Esophagus muscularis mucosa (tissue), 4 donors: ENCODE measurements around the gene CCNL1. TPM values are rescaled to one million over a fixed set of nuclear protein-coding genes. Genes with fewer than 3 reads are reported as not detected.

ENCODE experiments used
- DNase-seq: peaks from one replicate; pipeline ENCODE4 v3.0.0-alpha.2; 2017; ENCODE audit errors: extremely low spot score
- H3K27ac ChIP-seq, 4 donors: fragments of 200-600 bp; sonication (generic); replicated peaks in 1 of 4; 1 replicate in 3 of 4; 2 replicates in 1 of 4; pipeline ENCODE4 v1.5.1; 2016 to 2019; ENCODE audit warnings: mild to moderate bottlenecking in 1 of 4
- H3K27me3 ChIP-seq, 4 donors: fragments of 200-600 bp; sonication (generic); one replicate each; pipeline versions ENCODE4 v1.5.1 to v1.6.0; 2016 to 2019
- H3K36me3 ChIP-seq, 4 donors: fragments of 200-600 bp; sonication (generic); one replicate each; pipeline ENCODE4 v1.5.1; 2016 to 2019
- H3K4me1 ChIP-seq, 4 donors: fragments of 200-600 bp; sonication (generic); one replicate each; pipeline ENCODE4 v1.5.1; 2016 to 2019
- H3K4me3 ChIP-seq, 4 donors: fragments of 200-600 bp; sonication (generic); 1 replicate in 2 of 4; 2 replicates in 2 of 4; pipeline ENCODE4 v1.5.1; 2016 to 2019; ENCODE audit warnings: mild to moderate bottlenecking in 4 of 4, moderate library complexity in 1 of 4
- H3K9me3 ChIP-seq, 4 donors: fragments of 200-600 bp; sonication (generic); 1 replicate in 3 of 4; 2 replicates in 1 of 4; pipeline ENCODE4 v1.5.1; 2016 to 2019
- CTCF ChIP-seq, 3 experiments: fragments of 200-600 bp in 2 of 3; fragments of 450-650 bp in 1 of 3; sonication (generic) in 2 of 3; IDR thresholded peaks; one replicate each; pipeline ENCODE4 v1.5.1; 2017 to 2019; ENCODE audit warnings: antibody characterized with exemption in 3 of 3, mild to moderate bottlenecking in 2 of 3, moderate library complexity in 1 of 3
- EP300 ChIP-seq: sonication (generic); formaldehyde crosslinking; IDR thresholded peaks from one replicate; pipeline ENCODE4 v1.6.1; 2017; ENCODE audit warnings: antibody characterized with exemption
- POLR2A ChIP-seq: fragments of 450-650 bp; IDR thresholded peaks from one replicate; pipeline ENCODE4 v1.6.1; 2017; ENCODE audit warnings: antibody characterized with exemption, moderate library complexity, mild to moderate bottlenecking, low read depth
- POLR2AphosphoS5 ChIP-seq, 2 donors: sonication (generic); formaldehyde crosslinking; IDR thresholded peaks; one replicate each; pipeline ENCODE4 v1.6.1; 2017; ENCODE audit warnings: antibody characterized with exemption in 2 of 2
- WGBS: methylation state at CpG from one replicate; pipeline ENCODE4 v1.1.5; 2018; 5-methylcytosine and 5-hydroxymethylcytosine counted together
- intact Hi-C: fragments of 100-400 bp; cut with DNase I; formaldehyde crosslinking; loops from one replicate; pipeline ENCODE4 v1.15.1; 2023
- total RNA-seq, 4 donors: library from RNA; depleted of rRNA; stranded (reverse); fragments of >200 nt; gene quantifications; one replicate each; pipeline versions ENCODE4 v1.1.0 to v1.2.1, GENCODE V29; 2016

CCNL1 gene
- total RNA-seq, 4 donors from 2014 or later, result 45.3 to 180 (median 77.3) TPM

GRCh38 chr3:157149136-157149696 is 10.7 kb downstream of the CCNL1 start:
- Histone ChIP-seq H3K4me3 (no peak overlapping the region), H3K36me3 (peaks cover 70 to 100% (median 86%) of the 10 kb centered on the region in 4 donors), H3K9me3 (no peaks in the 10 kb centered on the region), H3K27ac (no peak overlapping the region), H3K27me3 (no peaks in the 10 kb centered on the region), H3K4me1 (peaks cover 9 to 16% (median 14%) of the 10 kb centered on the region in 4 donors)
- intact Hi-C loops, result no loop called here
- no peak for DNase-seq
- TF ChIP-seq EP300 (no peak), POLR2AphosphoS5 (IDR thresholded peaks at IDR 0.05) (no peak), POLR2A (no peak), CTCF (IDR thresholded peaks at IDR 0.05) (no peak)
- 93% methylated on average over 5 of the region's 5 CpGs for WGBS

- intact Hi-C loops, result no loop called here
- H3K27ac ChIP-seq, result no peak overlapping the region
- no peak overlapping the region for H3K4me3 ChIP-seq
- H3K27me3 ChIP-seq, result no peaks in the 10 kb centered on the region
- TF ChIP-seq EP300, result no peak
- peak in 1 of 2 donors; percentile 34 for TF ChIP-seq POLR2AphosphoS5 (IDR thresholded peaks at IDR 0.05)
- 94% methylated on average over 15 of the region's 15 CpGs for WGBS
- H3K4me1 ChIP-seq, result peaks cover under 1 to 8% (median 6%) of the 10 kb centered on the region in 4 donors
- no peak for DNase-seq
- no peaks in the 10 kb centered on the region for H3K9me3 ChIP-seq
- peaks cover 71 to 100% (median 91%) of the 10 kb centered on the region in 4 donors for H3K36me3 ChIP-seq
Measured at GRCh38 chr3:157148196-157148889, 11.6 kb downstream of the CCNL1 start.

- Histone ChIP-seq H3K4me3 (no peak overlapping the region), H3K9me3 (no peaks in the 10 kb centered on the region), H3K4me1 (no peaks in the 10 kb centered on the region), H3K27ac (no peak overlapping the region), H3K27me3 (no peaks in the 10 kb centered on the region), H3K36me3 (peaks cover 70 to 100% (median 90%) of the 10 kb centered on the region in 4 donors)
- no peak for TF ChIP-seq POLR2AphosphoS5 (IDR thresholded peaks at IDR 0.05)
- TF ChIP-seq POLR2A, result no peak
- intact Hi-C loops, result no loop called here
- no peak for DNase-seq
- WGBS, result 89% methylated on average over 5 of the region's 5 CpGs
Measured at GRCh38 chr3:157147099-157147803, 12.7 kb downstream of the CCNL1 start.

GRCh38 chr3:157145606-157146322 is 14.2 kb downstream of the CCNL1 start:
- H3K4me1 ChIP-seq, result no peaks in the 10 kb centered on the region
- no peaks in the 10 kb centered on the region for H3K27me3 ChIP-seq
- H3K36me3 ChIP-seq, result peaks cover 57 to 99% (median 80%) of the 10 kb centered on the region in 4 donors
- DNase-seq, result no peak
- intact Hi-C loops, result no loop called here
- 92% methylated on average over 2 of the region's 2 CpGs for WGBS
- H3K9me3 ChIP-seq, result no peaks in the 10 kb centered on the region
- no peak for TF ChIP-seq CTCF (IDR thresholded peaks at IDR 0.05)
- no peak for TF ChIP-seq EP300
- no peak for TF ChIP-seq POLR2AphosphoS5 (IDR thresholded peaks at IDR 0.05)
- no peak for TF ChIP-seq POLR2A
- no peak overlapping the region for H3K27ac ChIP-seq
- no peak overlapping the region for H3K4me3 ChIP-seq

GRCh38 chr3:157142315-157142714 is 17.6 kb downstream of the CCNL1 start:
- DNase-seq, result no peak
- TF ChIP-seq POLR2A, result no peak
- no peak for TF ChIP-seq CTCF (IDR thresholded peaks at IDR 0.05)
- no peak overlapping the region for H3K27ac ChIP-seq
- 85% methylated on average over 5 of the region's 5 CpGs for WGBS
- intact Hi-C loops, result no loop called here
- H3K36me3 ChIP-seq, result peaks cover 24 to 74% (median 48%) of the 10 kb centered on the region in 4 donors
- no peak overlapping the region for H3K4me3 ChIP-seq
- no peaks in the 10 kb centered on the region for H3K9me3 ChIP-seq
- H3K27me3 ChIP-seq, result no peaks in the 10 kb centered on the region
- peaks cover 4 to 7% (median 6%) of the 10 kb centered on the region in 4 donors for H3K4me1 ChIP-seq
